A549 (cell line): ENCODE measurements around the gene CMYA5. TPM values are rescaled to one million over a fixed set of nuclear protein-coding genes. Genes with fewer than 3 reads are reported as not detected.

Experiments used
- ATAC-seq, 2 experiments: fragments of 200-7000 bp in 1 of 2; fragments of >200 bp in 1 of 2; cut with Nextera tagmentation in 1 of 2; cut with Tn5 transposase in 1 of 2; 3 replicates each; pipeline versions ENCODE4 v1.8.0 to v1.9.1; 2018 to 2020; ENCODE audit warnings: mild to moderate bottlenecking in 1 of 2, moderate library complexity in 1 of 2
- CTCF ChIA-PET: fragments of 300-600 bp; sonication (Branson Sonifier 250); formaldehyde crosslinking; extraction: SDS; loops from one replicate; lab custom pipeline; 2021; ENCODE audit warnings: antibody characterized with exemption, inconsistent platforms; lab: Yijun Ruan, JAX
- POLR2A ChIA-PET: fragments of 350-600 bp; formaldehyde crosslinking; extraction: SDS; loops from one replicate; lab custom pipeline; 2021; ENCODE audit warnings: antibody characterized with exemption, inconsistent platforms; lab: Yijun Ruan, JAX
- DNase-seq, 2 experiments: peaks; one replicate each; pipeline versions ENCODE4 v3.0.0 to v3.0.0-alpha.2; 2011 to 2016; ENCODE audit warnings: low read depth in 1 of 2, low spot score in 1 of 2
- FAIRE-seq: peaks from 2 replicates; lab custom pipeline; 2011; peaks lifted over from hg19 to GRCh38; lab: Jason Lieb, UNC
- H3K27ac ChIP-seq, 2 experiments: fragments of >200 bp; sonication (Bioruptor Twin); formaldehyde crosslinking; 3 replicates each; pipeline ENCODE4 v1.5.1; 2016 to 2017
- H3K4me1 ChIP-seq: fragments of >200 bp; sonication (Bioruptor Twin); formaldehyde crosslinking; 3 replicates; pipeline ENCODE4 v1.6.1; 2016
- H3K4me2 ChIP-seq: fragments of >200 bp; sonication (Bioruptor Twin); formaldehyde crosslinking; 3 replicates; pipeline ENCODE4 v1.6.1; 2016
- H3K4me3 ChIP-seq: fragments of >200 bp; sonication (Bioruptor Twin); formaldehyde crosslinking; 3 replicates; pipeline ENCODE4 v1.5.1; 2016
- H3K9me3 ChIP-seq: fragments of >200 bp; sonication (Bioruptor Twin); formaldehyde crosslinking; 3 replicates; pipeline ENCODE4 v1.6.1; 2016
- BHLHE40 ChIP-seq: IDR thresholded peaks from 2 replicates; pipeline ENCODE4 v1.6.1; 2012; ENCODE audit warnings: low read depth, low read length, inconsistent platforms
- CBX2 ChIP-seq: fragments of 200-600 bp; sonication (generic); IDR thresholded peaks from 2 replicates; pipeline ENCODE4 v1.6.1; 2016; ENCODE audit warnings: low read depth, mild to moderate bottlenecking, borderline replicate concordance
- CBX8 ChIP-seq: fragments of 200-600 bp; sonication (generic); IDR thresholded peaks from 2 replicates; pipeline ENCODE4 v1.6.1; 2016
- CEBPB ChIP-seq, 2 experiments: fragments of >200 bp in 1 of 2; sonication (Bioruptor Twin) in 1 of 2; formaldehyde crosslinking in 1 of 2; IDR thresholded peaks; 2 replicates each; pipeline ENCODE4 v1.6.1; 2012 to 2016
- E2F6 ChIP-seq: IDR thresholded peaks from 2 replicates; pipeline ENCODE4 v1.6.1; 2012; ENCODE audit warnings: low read depth, borderline replicate concordance
- HDAC2 ChIP-seq: fragments of 200-600 bp; sonication (generic); IDR thresholded peaks from 2 replicates; pipeline ENCODE4 v1.6.1; 2016
- HOXB13 ChIP-seq: fragments of 250-450 bp; sonication (Bioruptor Pico); IDR thresholded peaks from 2 replicates; pipeline ENCODE4 v1.5.0; 2020; ENCODE audit warnings: low read depth, mild to moderate bottlenecking, moderate library complexity
- JUNB ChIP-seq: fragments of >200 bp; sonication (Bioruptor Twin); formaldehyde crosslinking; IDR thresholded peaks from 2 replicates; pipeline ENCODE4 v1.6.1; 2016
- MAFK ChIP-seq: fragments of 450-650 bp; IDR thresholded peaks from 2 replicates; pipeline ENCODE4 v1.6.1; 2014; ENCODE audit not compliant: partially characterized antibody
- MAX ChIP-seq: IDR thresholded peaks from 2 replicates; pipeline ENCODE4 v1.6.1; 2012
- NR3C1 ChIP-seq: fragments of >200 bp; sonication (Bioruptor Twin); formaldehyde crosslinking; IDR thresholded peaks from 3 replicates; pipeline ENCODE4 v1.6.1; 2017
- PHF8 ChIP-seq: fragments of 200-600 bp; sonication (generic); IDR thresholded peaks from 2 replicates; pipeline ENCODE4 v1.6.1; 2016; ENCODE audit warnings: low read depth, mild to moderate bottlenecking, antibody characterized with exemption, moderate library complexity, borderline replicate concordance
- RARB ChIP-seq: fragments of 250-450 bp; sonication (Bioruptor Pico); IDR thresholded peaks from 2 replicates; pipeline ENCODE4 v1.8.0; 2021; ENCODE audit warnings: mild to moderate bottlenecking, moderate library complexity
- RNF2 ChIP-seq: fragments of 200-600 bp; sonication (generic); IDR thresholded peaks from 2 replicates; pipeline ENCODE4 v1.6.1; 2016; ENCODE audit warnings: low read depth, mild to moderate bottlenecking, antibody characterized with exemption, moderate library complexity, borderline replicate concordance
- SMC3 ChIP-seq: fragments of >200 bp; sonication (Bioruptor Twin); formaldehyde crosslinking; IDR thresholded peaks from 3 replicates; pipeline ENCODE4 v1.6.1; 2018; ENCODE audit warnings: inconsistent platforms
- ZSCAN20 ChIP-seq: fragments of 250-450 bp; sonication (Bioruptor Pico); IDR thresholded peaks from 2 replicates; pipeline ENCODE4 v1.8.0; 2022; ENCODE audit warnings: mild to moderate bottlenecking, moderate library complexity
- WGBS: methylation state at CpG from one replicate; pipeline ENCODE4 v1.1.6; 2017; ENCODE audit errors: missing lambda C conversion rate; 5-methylcytosine and 5-hydroxymethylcytosine counted together
- polyA plus RNA-seq, 4 experiments: library from polyadenylated mRNA; depleted of rRNA in 3 of 4; stranded (reverse); fragments of >200 nt; fragmentation: RNase III in 1 of 4; extraction: RNeasy Plus Mini Kit Qiagen cat#74134 plus additional on column Dnase treatment in 1 of 4; gene quantifications; 2 replicates in 3 of 4; 3 replicates in 1 of 4; pipeline ENCODE4 v1.2.3, GENCODE V29; 2011 to 2017
- TF ChIP-seq, protein P1 (sequence below): IDR thresholded peaks from 2 replicates; pipeline ENCODE4 v1.6.1; 2012
- TF ChIP-seq, protein P2 (sequence below): fragments of 250-450 bp; sonication (Bioruptor Pico); IDR thresholded peaks from 2 replicates; pipeline ENCODE4 v1.5.0; 2020; ENCODE audit warnings: low read depth, mild to moderate bottlenecking, moderate library complexity
- TF ChIP-seq, protein P3 (sequence below): fragments of >200 bp; sonication (Bioruptor Twin); formaldehyde crosslinking; IDR thresholded peaks from 3 replicates; pipeline ENCODE4 v1.6.1; 2016

Gene CMYA5
- polyA plus RNA-seq, 2 of the 4 experiments (the other 2 are of a cell fraction), result 0.10 to 0.61 TPM

- TF ChIP-seq E2F6 (no peak), MAFK (no peak)
Observed at GRCh38 chr5:79754865-79755555, 65.4 kb downstream of the CMYA5 start (continued).

- ATAC-seq, result no peak
- no peak for TF ChIP-seq RNF2
- no peak for TF ChIP-seq HOXB13 (CRISPR knock-in tag)
- TF ChIP-seq, protein P1, sequence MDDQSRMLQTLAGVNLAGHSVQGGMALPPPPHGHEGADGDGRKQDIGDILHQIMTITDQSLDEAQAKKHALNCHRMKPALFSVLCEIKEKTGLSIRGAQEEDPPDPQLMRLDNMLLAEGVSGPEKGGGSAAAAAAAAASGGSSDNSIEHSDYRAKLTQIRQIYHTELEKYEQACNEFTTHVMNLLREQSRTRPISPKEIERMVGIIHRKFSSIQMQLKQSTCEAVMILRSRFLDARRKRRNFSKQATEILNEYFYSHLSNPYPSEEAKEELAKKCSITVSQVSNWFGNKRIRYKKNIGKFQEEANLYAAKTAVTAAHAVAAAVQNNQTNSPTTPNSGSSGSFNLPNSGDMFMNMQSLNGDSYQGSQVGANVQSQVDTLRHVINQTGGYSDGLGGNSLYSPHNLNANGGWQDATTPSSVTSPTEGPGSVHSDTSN, result no peak
- TF ChIP-seq NR3C1, result no peak
- TF ChIP-seq, protein P2, sequence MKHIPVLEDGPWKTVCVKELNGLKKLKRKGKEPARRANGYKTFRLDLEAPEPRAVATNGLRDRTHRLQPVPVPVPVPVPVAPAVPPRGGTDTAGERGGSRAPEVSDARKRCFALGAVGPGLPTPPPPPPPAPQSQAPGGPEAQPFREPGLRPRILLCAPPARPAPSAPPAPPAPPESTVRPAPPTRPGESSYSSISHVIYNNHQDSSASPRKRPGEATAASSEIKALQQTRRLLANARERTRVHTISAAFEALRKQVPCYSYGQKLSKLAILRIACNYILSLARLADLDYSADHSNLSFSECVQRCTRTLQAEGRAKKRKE, result no peak
- no peak for TF ChIP-seq MAX
- TF ChIP-seq JUNB, result no peak
- no peak for TF ChIP-seq CEBPB (IDR thresholded peaks at IDR 0.05)
- TF ChIP-seq ZSCAN20, result no peak
- TF ChIP-seq PHF8, result no peak
- TF ChIP-seq RARB (CRISPR knock-in tag), result no peak
- TF ChIP-seq CBX2, result no peak
- no peak for TF ChIP-seq BHLHE40
- no peak for TF ChIP-seq SMC3
- no peak for TF ChIP-seq HDAC2
- TF ChIP-seq, protein P3, sequence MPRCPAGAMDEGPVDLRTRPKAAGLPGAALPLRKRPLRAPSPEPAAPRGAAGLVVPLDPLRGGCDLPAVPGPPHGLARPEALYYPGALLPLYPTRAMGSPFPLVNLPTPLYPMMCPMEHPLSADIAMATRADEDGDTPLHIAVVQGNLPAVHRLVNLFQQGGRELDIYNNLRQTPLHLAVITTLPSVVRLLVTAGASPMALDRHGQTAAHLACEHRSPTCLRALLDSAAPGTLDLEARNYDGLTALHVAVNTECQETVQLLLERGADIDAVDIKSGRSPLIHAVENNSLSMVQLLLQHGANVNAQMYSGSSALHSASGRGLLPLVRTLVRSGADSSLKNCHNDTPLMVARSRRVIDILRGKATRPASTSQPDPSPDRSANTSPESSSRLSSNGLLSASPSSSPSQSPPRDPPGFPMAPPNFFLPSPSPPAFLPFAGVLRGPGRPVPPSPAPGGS, result no peak
- TF ChIP-seq, all 56 proteins: peak for 0
- H3K4me2 ChIP-seq, result no peak overlapping the region
- 64% methylated on average over 4 of the region's 4 CpGs for WGBS
- POLR2A ChIA-PET, result no interaction called here
- DNase-seq, result no peak
- CTCF ChIA-PET, result no interaction called here
- no peak for FAIRE-seq
- H3K27ac ChIP-seq, result no peak overlapping the region
- no peaks in the 10 kb centered on the region for H3K9me3 ChIP-seq
- H3K4me1 ChIP-seq, result no peaks in the 10 kb centered on the region
- no peak overlapping the region for H3K4me3 ChIP-seq
Observed at GRCh38 chr5:79756076-79756475, 66.4 kb downstream of the CMYA5 start.

DNA sequence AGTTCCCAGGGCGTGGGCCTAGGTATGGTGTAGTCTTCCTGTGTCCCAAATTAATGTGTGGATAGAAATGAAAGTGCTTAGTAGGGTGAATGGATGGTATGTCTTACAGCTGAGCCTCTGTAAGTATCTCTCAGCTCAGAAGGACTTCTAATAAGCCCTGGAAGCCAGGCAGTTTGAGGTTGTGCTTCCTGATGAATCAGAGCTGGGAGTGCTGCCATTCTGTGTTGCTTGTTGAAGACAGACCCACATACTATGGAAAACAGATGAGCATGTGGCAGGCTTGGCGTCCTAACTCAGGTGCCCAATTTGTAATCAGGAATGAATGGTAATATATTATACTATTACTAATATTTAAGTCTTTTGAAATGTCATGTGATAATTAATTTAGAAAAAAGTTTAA is 69.8 kb downstream of the CMYA5 start:
- 37% methylated on average over 2 of the region's 2 CpGs for WGBS
- no peak for FAIRE-seq
- ATAC-seq, result no peak
- DNase-seq, result no peak
- H3K4me2 ChIP-seq, result no peak overlapping the region
- no peaks in the 10 kb centered on the region for H3K4me1 ChIP-seq
- H3K27ac ChIP-seq, result no peak overlapping the region
- H3K4me3 ChIP-seq, result no peak overlapping the region
- TF ChIP-seq ZSCAN20 (no peak), CBX8 (no peak), PHF8 (no peak)
- H3K9me3 ChIP-seq, result no peaks in the 10 kb centered on the region
- ChIA-PET POLR2A (no interaction called here), CTCF (interaction anchor here (0.6 kb wide), 2 partner anchors 14 to 68 kb away, joined by 3 read pairs; no protein-coding TSS in a partner anchor)
